Coronary artery (tissue), 2 donors: ENCODE measurements around the gene NEDD4L.
"Not testable (repeated sequence)": the region's sequence is repeated elsewhere in the genome, so short reads cannot be mapped to it uniquely, and the experiment has no call there.

Experiments
- DNase-seq: peaks from one replicate; pipeline ENCODE4 v3.0.0-alpha.2; 2017; ENCODE audit warnings: low spot score
- H3K27ac ChIP-seq, 2 donors: fragments of 200-600 bp; sonication (generic); one replicate each; pipeline ENCODE4 v1.5.1; 2016 to 2019
- H3K4me3 ChIP-seq: fragments of 200-600 bp; sonication (generic); 2 replicates; pipeline ENCODE4 v1.5.1; 2016; ENCODE audit warnings: mild to moderate bottlenecking, moderate library complexity
- CTCF ChIP-seq: fragments of 200-600 bp; sonication (generic); IDR thresholded peaks from one replicate; pipeline ENCODE4 v1.5.1; 2019; ENCODE audit warnings: antibody characterized with exemption

NEDD4L gene

DNA sequence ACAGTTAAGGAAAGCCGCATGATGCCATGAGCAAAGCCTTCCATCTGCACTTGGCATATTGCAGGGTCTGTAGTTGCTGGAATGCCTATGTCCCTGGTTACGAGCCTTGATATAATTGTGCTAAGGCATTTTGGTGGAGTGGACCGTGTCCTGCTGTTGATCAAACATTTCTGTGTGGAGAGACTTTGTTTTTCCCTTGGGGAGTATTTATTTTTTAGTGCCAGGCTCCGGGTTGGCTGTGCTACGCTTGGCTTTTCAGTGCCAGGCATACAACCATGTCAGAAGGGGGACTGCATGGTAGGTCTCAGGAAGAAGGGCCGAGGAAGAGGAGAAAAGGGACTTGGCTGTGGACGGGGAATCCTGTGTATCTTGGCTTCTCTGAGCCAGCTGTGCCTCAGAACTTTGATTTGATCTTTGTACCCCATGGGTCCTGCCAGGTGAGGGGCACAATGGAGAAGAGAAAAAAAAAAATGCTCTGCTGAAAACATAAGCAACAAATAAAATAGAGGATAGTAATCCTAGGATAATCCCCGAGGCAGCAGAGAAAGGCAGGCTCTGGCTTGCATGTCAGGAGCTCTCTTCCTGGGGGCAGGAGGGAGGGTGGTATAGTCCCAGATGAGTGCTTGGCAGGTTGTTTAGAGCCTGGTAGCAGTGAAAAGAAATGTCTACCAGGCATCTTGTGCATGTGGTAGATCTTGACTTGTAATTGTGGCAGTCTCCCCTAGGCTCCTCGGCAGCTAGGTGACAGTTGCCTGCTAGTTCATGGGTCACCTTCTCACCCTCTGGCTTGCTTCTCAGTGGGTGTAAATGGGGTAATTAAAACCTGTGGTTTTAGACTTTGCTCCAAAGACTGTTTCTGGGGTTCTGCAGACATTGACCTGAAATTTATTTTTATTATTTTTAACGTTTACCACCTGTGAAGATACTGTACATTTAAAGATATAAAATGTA lies 233.0 kb downstream of the NEDD4L start:
- TF ChIP-seq CTCF = no peak
- Histone ChIP-seq H3K27ac (no peak overlapping the region), H3K4me3 (no peak overlapping the region)
- DNase-seq = no peak

- no peak for DNase-seq
- H3K4me3 ChIP-seq = no peak overlapping the region
- no peak overlapping the region for H3K27ac ChIP-seq
- TF ChIP-seq CTCF = no peak
These were observed 235.6 kb downstream of the NEDD4L start for GRCh38 chr18:58279504-58280175.

GRCh38 chr18:58280191-58280590 lies 236.2 kb downstream of the NEDD4L start:
- Histone ChIP-seq H3K27ac (no peak overlapping the region), H3K4me3 (no peak overlapping the region)
- no peak for DNase-seq
- no peak for TF ChIP-seq CTCF

DNA sequence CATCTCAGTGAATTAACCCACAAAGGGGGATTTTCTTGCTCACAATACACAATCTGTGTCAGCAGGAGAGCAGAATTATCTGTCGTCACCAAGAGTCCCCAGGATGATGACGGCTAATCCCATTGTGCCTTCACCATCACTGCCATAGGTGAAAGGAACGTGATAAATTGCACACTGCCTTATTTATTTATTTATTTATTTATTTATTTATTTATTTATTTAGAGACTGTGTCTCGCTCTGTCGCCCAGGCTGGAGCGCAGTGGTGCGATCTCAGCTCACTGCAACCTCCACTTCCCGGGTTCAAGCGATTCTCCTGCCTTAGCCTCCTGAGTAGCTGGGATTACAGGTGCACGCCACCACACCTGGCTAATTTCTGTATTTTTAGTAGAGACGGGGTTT lies 238.8 kb downstream of the NEDD4L start:
- H3K4me3 ChIP-seq, DNase-seq, H3K27ac ChIP-seq: not testable (repeated sequence)

- H3K27ac ChIP-seq = no peak overlapping the region
- H3K4me3 ChIP-seq = no peak overlapping the region
- no peak for TF ChIP-seq CTCF
- no peak for DNase-seq
These were observed 240.8 kb downstream of the NEDD4L start for GRCh38 chr18:58284699-58285448.

- no peak for TF ChIP-seq CTCF
- Histone ChIP-seq H3K27ac (no peak overlapping the region), H3K4me3 (no peak overlapping the region)
- no peak for DNase-seq
These were observed 241.6 kb downstream of the NEDD4L start for GRCh38 chr18:58285449-58286130.
